Measurements from ENCODE around the gene IL1RAP.

Gene IL1RAP

DNA sequence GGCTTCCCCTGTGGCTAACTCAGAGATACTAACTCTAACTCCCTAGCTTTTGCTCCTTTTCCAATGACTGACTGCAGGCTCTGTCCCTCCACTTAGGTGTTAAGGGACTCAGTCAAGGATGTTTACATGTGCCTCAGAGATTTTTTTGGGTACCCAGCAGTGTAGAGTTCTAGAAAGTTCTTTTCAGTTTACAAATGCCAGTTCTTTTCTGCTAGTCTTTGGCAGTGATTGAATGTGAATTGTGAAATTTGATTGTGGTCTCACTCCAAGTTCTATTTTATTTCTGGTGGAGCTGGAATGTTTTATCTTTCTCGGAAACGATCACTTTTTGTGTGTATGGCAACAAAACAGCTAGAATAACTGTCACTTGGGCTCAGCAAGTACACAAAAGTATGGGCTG is 60.6 kb downstream of the IL1RAP start:
- Histone ChIP-seq H3K4me2 (no peak overlapping the region), H2AFZ (ENCODE audit: low read depth) (no peak overlapping the region)

DNA sequence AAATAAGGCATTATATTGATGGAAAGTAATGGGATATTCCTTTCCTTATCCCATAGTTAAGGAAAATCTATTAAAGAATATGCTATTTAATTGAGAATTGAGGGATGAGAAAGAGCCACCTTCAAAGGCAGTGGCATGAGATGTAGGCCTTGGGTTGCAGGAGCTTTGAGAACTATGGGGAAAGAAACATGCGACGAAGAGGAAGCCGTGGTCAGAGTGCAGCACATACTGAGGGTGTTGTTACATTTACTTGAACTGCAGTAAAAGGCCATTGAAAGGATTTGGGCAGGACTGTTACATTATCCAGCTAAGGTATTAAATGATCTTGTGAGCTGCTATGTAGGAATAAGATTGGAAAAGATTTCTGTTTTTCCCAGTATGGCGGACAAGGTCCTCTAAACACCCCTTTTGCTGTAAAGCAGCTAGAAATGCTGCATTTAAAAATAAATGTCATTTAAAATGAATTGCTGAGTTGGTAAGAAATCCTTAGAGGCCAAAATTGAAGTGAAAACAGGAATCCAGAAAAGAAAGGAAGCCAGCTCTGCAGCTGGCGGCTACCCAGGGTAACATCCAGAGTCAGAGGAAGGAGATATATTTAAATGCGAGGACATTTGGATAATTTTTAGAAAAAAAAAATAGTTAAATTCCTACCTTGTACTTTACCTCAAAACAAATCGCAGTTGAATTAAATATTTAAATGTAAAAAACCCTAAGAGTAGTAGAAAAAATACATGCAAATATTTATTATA is 61.7 kb downstream of the IL1RAP start:
- no peaks in the 10 kb centered on the region for H4K20me1 ChIP-seq (ENCODE audit: insufficient read depth)
- no peaks in the 10 kb centered on the region for H3K79me2 ChIP-seq (ENCODE audit: insufficient read depth, low read depth)
- H3K4me1 ChIP-seq (ENCODE audit: low read depth, poor library complexity, severe bottlenecking) = no peaks in the 10 kb centered on the region
- H3K4me2 ChIP-seq = no peak overlapping the region
- H3K4me3 ChIP-seq (IDR thresholded peaks at IDR 0.05; ENCODE audit: insufficient read depth, low read depth, low read length) = no peak overlapping the region
- H3K9ac ChIP-seq = no peak overlapping the region
- no peak overlapping the region for H2AFZ ChIP-seq (ENCODE audit: low read depth)
- TF ChIP-seq, protein P1, sequence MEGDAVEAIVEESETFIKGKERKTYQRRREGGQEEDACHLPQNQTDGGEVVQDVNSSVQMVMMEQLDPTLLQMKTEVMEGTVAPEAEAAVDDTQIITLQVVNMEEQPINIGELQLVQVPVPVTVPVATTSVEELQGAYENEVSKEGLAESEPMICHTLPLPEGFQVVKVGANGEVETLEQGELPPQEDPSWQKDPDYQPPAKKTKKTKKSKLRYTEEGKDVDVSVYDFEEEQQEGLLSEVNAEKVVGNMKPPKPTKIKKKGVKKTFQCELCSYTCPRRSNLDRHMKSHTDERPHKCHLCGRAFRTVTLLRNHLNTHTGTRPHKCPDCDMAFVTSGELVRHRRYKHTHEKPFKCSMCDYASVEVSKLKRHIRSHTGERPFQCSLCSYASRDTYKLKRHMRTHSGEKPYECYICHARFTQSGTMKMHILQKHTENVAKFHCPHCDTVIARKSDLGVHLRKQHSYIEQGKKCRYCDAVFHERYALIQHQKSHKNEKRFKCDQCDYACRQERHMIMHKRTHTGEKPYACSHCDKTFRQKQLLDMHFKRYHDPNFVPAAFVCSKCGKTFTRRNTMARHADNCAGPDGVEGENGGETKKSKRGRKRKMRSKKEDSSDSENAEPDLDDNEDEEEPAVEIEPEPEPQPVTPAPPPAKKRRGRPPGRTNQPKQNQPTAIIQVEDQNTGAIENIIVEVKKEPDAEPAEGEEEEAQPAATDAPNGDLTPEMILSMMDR (conservative IDR thresholded peaks at IDR 0.05; ENCODE audit: low read depth, low read length) = no peak
- H3K27ac ChIP-seq = no peak overlapping the region
- no peaks in the 10 kb centered on the region for H3K36me3 ChIP-seq (ENCODE audit: insufficient read depth)
- H3K27me3 ChIP-seq (ENCODE audit: insufficient read depth, low read depth) = no peaks in the 10 kb centered on the region

More for the DNA sequence above, 60.6 kb downstream of the IL1RAP start:
- Histone ChIP-seq H3K4me3 (IDR thresholded peaks at IDR 0.05; ENCODE audit: insufficient read depth, low read depth, low read length) (no peak overlapping the region), H4K20me1 (ENCODE audit: insufficient read depth) (no peaks in the 10 kb centered on the region), H3K9ac (no peak overlapping the region), H3K27ac (no peak overlapping the region), H3K27me3 (ENCODE audit: insufficient read depth, low read depth) (no peaks in the 10 kb centered on the region), H3K4me1 (ENCODE audit: low read depth, poor library complexity, severe bottlenecking) (no peaks in the 10 kb centered on the region), H3K36me3 (ENCODE audit: insufficient read depth) (no peaks in the 10 kb centered on the region), H3K79me2 (ENCODE audit: insufficient read depth, low read depth) (no peaks in the 10 kb centered on the region)
- TF ChIP-seq, protein P1 (conservative IDR thresholded peaks at IDR 0.05; ENCODE audit: low read depth, low read length) = no peak

DNA sequence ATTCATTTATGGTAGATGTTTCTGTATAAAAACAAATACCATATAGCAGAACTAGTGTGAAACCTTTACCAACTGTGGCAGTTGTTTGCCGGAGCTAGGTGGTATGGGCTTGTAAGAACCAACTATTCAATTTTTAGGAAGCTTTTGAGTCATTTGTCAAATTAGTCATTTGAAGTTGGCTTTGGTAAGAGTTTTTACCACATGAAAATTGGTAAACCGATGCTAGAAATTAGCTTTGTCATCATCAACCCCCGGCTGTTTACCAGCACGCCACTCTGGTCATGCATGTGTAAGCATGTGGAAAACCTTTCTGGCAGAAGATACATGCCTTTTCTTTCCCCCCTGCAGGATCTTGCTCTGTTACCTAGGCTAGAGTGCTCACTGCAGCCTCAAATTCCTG is 63.3 kb downstream of the IL1RAP start:
- H3K4me1 ChIP-seq (ENCODE audit: low read depth, poor library complexity, severe bottlenecking) = no peaks in the 10 kb centered on the region
- H3K27me3 ChIP-seq (ENCODE audit: insufficient read depth, low read depth) = no peaks in the 10 kb centered on the region
- no peak overlapping the region for H3K9ac ChIP-seq
- no peak overlapping the region for H2AFZ ChIP-seq (ENCODE audit: low read depth)
- no peaks in the 10 kb centered on the region for H3K36me3 ChIP-seq (ENCODE audit: insufficient read depth)
- no peak overlapping the region for H3K27ac ChIP-seq
- no peaks in the 10 kb centered on the region for H4K20me1 ChIP-seq (ENCODE audit: insufficient read depth)
- TF ChIP-seq, protein P1 (conservative IDR thresholded peaks at IDR 0.05; ENCODE audit: low read depth, low read length) = no peak
- no peak overlapping the region for H3K4me3 ChIP-seq (IDR thresholded peaks at IDR 0.05; ENCODE audit: insufficient read depth, low read depth, low read length)
- H3K4me2 ChIP-seq = no peak overlapping the region
- H3K79me2 ChIP-seq (ENCODE audit: insufficient read depth, low read depth) = no peaks in the 10 kb centered on the region

DNA sequence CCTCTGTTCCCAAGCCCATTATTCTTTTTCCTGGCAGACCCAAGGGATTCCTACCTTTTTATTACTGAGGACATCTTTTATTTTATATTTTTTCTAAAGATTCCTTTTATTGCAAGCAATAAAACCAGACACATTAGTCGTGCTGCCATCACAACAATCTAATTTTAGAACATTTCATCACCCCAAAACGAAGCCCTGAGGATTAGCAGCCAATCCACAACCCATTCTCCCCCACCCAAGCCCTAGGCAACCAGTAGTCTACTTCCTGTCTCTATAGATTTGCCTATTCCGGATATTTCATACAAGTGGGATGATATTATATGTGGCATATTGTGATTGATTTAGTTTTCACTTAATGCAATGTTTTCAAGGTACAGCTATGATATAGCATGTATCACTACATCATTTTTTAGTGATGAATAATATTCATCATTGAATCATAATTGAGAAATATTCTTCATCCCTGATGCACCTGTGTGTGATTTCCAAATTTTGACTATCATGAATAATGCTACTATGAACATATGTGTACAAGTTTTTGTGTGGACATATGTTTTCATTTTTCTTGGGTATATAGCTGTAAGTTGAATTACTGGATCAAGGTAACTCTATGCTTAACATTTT is 65.7 kb downstream of the IL1RAP start:
- no peaks in the 10 kb centered on the region for H3K4me1 ChIP-seq (ENCODE audit: low read depth, poor library complexity, severe bottlenecking)
- no peaks in the 10 kb centered on the region for H3K27me3 ChIP-seq (ENCODE audit: insufficient read depth, low read depth)
- H3K36me3 ChIP-seq (ENCODE audit: insufficient read depth) = no peaks in the 10 kb centered on the region
- H2AFZ ChIP-seq (ENCODE audit: low read depth) = no peak overlapping the region
- no peak overlapping the region for H3K27ac ChIP-seq
- no peak overlapping the region for H3K4me2 ChIP-seq
- no peak overlapping the region for H3K4me3 ChIP-seq (IDR thresholded peaks at IDR 0.05; ENCODE audit: insufficient read depth, low read depth, low read length)
- TF ChIP-seq, protein P1 (conservative IDR thresholded peaks at IDR 0.05; ENCODE audit: low read depth, low read length) = no peak
- H3K79me2 ChIP-seq (ENCODE audit: insufficient read depth, low read depth) = no peaks in the 10 kb centered on the region
- H3K9ac ChIP-seq = no peak overlapping the region
- H4K20me1 ChIP-seq (ENCODE audit: insufficient read depth) = no peaks in the 10 kb centered on the region

All from KMS-11 (cell line).